ENCODE measurements around the gene ADSS2. TPM values are rescaled to one million over a fixed set of nuclear protein-coding genes. Genes with fewer than 3 reads are reported as not detected.
"Not testable (repeated sequence)": the region's sequence is repeated elsewhere in the genome, so short reads cannot be mapped to it uniquely, and the experiment has no call there.

Gene ADSS2
- total and polyA plus RNA-seq, 2 of the 4 experiments (the other 2 are of a cell fraction) = 14.9 to 30.1 TPM

DNA sequence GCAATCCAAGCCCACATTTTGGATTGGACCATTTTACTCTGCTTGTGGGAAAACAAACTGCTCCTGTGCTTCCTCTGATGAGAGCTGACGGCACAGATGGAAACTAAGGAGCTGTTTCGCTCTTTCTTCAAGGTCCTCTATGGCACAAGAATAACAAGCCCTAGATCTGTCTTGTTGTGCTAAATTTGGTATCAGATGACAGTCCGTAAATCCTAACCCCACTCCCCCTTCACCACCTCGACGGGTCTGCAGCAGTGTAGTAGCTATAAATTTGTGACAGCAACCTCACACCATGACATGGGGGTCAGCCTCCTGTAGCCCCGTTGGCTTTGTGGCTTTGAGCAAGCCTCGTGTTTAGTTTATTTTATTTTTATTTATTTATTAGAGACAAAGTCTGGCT, 85.9 kb downstream of the ADSS2 start:
- Histone ChIP-seq H3K9ac (ENCODE audit: low read depth, low read length) (no peak overlapping the region), H2BK5ac (ENCODE audit: low read depth, low read length, poor library complexity, severe bottlenecking) (no peak overlapping the region), H3K4me1 (ENCODE audit: control insufficient read depth, insufficient read depth, low read length) (peaks cover 9% of the 10 kb centered on the region), H3K4me2 (ENCODE audit: low read depth, low read length) (peak overlapping the region; percentile 42; the same call in 1 of the 2 replicates), H2AK9ac (replicated peaks; ENCODE audit: low read depth, low read length, poor library complexity) (no peak overlapping the region), H3K23ac (ENCODE audit: low read depth, low read length) (no peak overlapping the region), H2BK15ac (ENCODE audit: low read depth, low read length) (no peak overlapping the region), H3K79me1 (ENCODE audit: low read depth in 1 of 2, low read length in 2 of 2) (no peaks in the 10 kb centered on the region), H4K91ac (ENCODE audit: insufficient read depth, low read depth, low read length) (no peak overlapping the region; the same call in 1 of the 2 replicates), H3K27ac (ENCODE audit: insufficient read depth, low read length) (no peak overlapping the region), H4K5ac (ENCODE audit: low read depth, low read length) (no peak overlapping the region), H4K8ac (ENCODE audit: low read depth in 2 of 2, low read length in 2 of 2) (no peak overlapping the region), H2AK5ac (ENCODE audit: low read depth, low read length) (0 out of 2 replicates have a peak overlapping the region, but pooled peaks have one; percentile 16), H3K9me3 (ENCODE audit: control insufficient read depth, insufficient read depth, low read length) (no peaks in the 10 kb centered on the region), H3K27me3 (ENCODE audit: control insufficient read depth, insufficient read depth, low read length) (no peaks in the 10 kb centered on the region), H2BK120ac (ENCODE audit: low read depth, low read length) (0 out of 2 replicates have a peak overlapping the region, but pooled peaks have one; percentile 7), H3K4ac (ENCODE audit: low read depth, low read length) (0 out of 2 replicates have a peak overlapping the region, but pooled peaks have one; percentile 33), H3K14ac (replicated peaks; ENCODE audit: low read depth, low read length) (no peak overlapping the region), H3K9me1 (ENCODE audit: insufficient read depth, low read length) (peaks cover 3% of the 10 kb centered on the region; the same call in 1 of the 2 replicates), H2BK20ac (ENCODE audit: low read depth, low read length) (no peak overlapping the region), H3K4me3 (ENCODE audit: insufficient read depth, low read depth, low read length) (no peak overlapping the region), H2AFZ (replicated peaks; ENCODE audit: low read length, poor library complexity) (no peak overlapping the region), H3K36me3 (ENCODE audit: control insufficient read depth, insufficient read depth, low read length) (no peaks in the 10 kb centered on the region), H3K56ac (ENCODE audit: extremely low read depth, insufficient read depth, low read length) (no peak overlapping the region), H4K20me1 (ENCODE audit: insufficient read depth, low read length) (no peaks in the 10 kb centered on the region), H3K18ac (ENCODE audit: low read depth, low read length) (peak overlapping the region; percentile 71; the same call in 1 of the 2 replicates)
- intact Hi-C loops (cut with micrococcal nuclease) (no loop called here), in situ Hi-C loops (cut with MboI; ENCODE audit: low sequenced_read_pairs) (no loop called here), dilution Hi-C loops (cut with HindIII; ENCODE audit: low sequenced_read_pairs, unreplicated experiment) (no loop called here)
- WGBS, 2 experiments (ENCODE audit: extremely low coverage in 2 of 2, insufficient read length in 1 of 2) = no CpG with 5 or more reads among the region's 7 CpGs
- DNase-seq (no peak), ATAC-seq (ENCODE audit: low read depth) (no peak)
- ChIA-PET CTCF (no interaction called here), POLR2A (ENCODE audit: unreplicated experiment) (no interaction called here)
- TF ChIP-seq, protein P1, sequence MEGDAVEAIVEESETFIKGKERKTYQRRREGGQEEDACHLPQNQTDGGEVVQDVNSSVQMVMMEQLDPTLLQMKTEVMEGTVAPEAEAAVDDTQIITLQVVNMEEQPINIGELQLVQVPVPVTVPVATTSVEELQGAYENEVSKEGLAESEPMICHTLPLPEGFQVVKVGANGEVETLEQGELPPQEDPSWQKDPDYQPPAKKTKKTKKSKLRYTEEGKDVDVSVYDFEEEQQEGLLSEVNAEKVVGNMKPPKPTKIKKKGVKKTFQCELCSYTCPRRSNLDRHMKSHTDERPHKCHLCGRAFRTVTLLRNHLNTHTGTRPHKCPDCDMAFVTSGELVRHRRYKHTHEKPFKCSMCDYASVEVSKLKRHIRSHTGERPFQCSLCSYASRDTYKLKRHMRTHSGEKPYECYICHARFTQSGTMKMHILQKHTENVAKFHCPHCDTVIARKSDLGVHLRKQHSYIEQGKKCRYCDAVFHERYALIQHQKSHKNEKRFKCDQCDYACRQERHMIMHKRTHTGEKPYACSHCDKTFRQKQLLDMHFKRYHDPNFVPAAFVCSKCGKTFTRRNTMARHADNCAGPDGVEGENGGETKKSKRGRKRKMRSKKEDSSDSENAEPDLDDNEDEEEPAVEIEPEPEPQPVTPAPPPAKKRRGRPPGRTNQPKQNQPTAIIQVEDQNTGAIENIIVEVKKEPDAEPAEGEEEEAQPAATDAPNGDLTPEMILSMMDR (conservative IDR thresholded peaks at IDR 0.05; ENCODE audit: low read depth, low read length) = no peak
- TF ChIP-seq FOS (IDR thresholded peaks at IDR 0.05; ENCODE audit: low read depth, low read length) = no peak
- BruUV-seq (replicated peaks) = no TSS peak

DNA sequence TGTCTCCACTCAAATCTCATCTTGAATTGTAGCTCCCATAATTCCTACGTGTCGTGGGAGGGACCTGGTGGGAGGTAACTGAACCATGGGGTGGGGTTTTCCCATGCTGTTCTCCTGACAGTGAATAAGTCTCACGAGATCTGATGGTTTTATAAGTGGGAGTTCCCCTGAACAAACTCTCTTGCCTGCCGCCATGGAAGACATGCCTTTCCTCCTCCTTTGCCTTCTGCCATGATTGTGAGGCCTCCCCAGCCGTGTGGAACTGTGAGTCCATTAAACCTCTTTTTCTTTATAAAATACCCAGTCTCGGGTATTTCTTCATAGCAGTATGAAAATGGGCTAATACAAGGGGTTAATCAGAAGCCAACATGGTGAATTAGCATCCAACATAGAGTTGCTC, 86.4 kb downstream of the ADSS2 start:
- dilution Hi-C loops (cut with HindIII; ENCODE audit: low sequenced_read_pairs, unreplicated experiment); H2BK120ac ChIP-seq (ENCODE audit: low read depth, low read length); ATAC-seq (ENCODE audit: low read depth); H2BK20ac ChIP-seq (ENCODE audit: low read depth, low read length); H3K18ac ChIP-seq (ENCODE audit: low read depth, low read length); intact Hi-C loops (cut with micrococcal nuclease); H2AK5ac ChIP-seq (ENCODE audit: low read depth, low read length); H4K5ac ChIP-seq (ENCODE audit: low read depth, low read length); H3K9ac ChIP-seq (ENCODE audit: low read depth, low read length); H3K14ac ChIP-seq (replicated peaks; ENCODE audit: low read depth, low read length); H3K27ac ChIP-seq (ENCODE audit: insufficient read depth, low read length); H3K36me3 ChIP-seq (ENCODE audit: control insufficient read depth, insufficient read depth, low read length); H4K20me1 ChIP-seq (ENCODE audit: insufficient read depth, low read length); H3K79me1 ChIP-seq (ENCODE audit: low read depth in 1 of 2, low read length in 2 of 2); H3K56ac ChIP-seq (ENCODE audit: extremely low read depth, insufficient read depth, low read length); H3K23ac ChIP-seq (ENCODE audit: low read depth, low read length); H3K4ac ChIP-seq (ENCODE audit: low read depth, low read length); POLR2A ChIA-PET (ENCODE audit: unreplicated experiment); BruUV-seq (replicated peaks); H2AK9ac ChIP-seq (replicated peaks; ENCODE audit: low read depth, low read length, poor library complexity); H3K4me3 ChIP-seq (ENCODE audit: insufficient read depth, low read depth, low read length); H2BK5ac ChIP-seq (ENCODE audit: low read depth, low read length, poor library complexity, severe bottlenecking); CTCF ChIA-PET; H2BK15ac ChIP-seq (ENCODE audit: low read depth, low read length); H3K9me1 ChIP-seq (ENCODE audit: insufficient read depth, low read length); H4K91ac ChIP-seq (ENCODE audit: insufficient read depth, low read depth, low read length); H2AFZ ChIP-seq (replicated peaks; ENCODE audit: low read length, poor library complexity); in situ Hi-C loops (cut with MboI; ENCODE audit: low sequenced_read_pairs); H3K9me3 ChIP-seq (ENCODE audit: control insufficient read depth, insufficient read depth, low read length); H4K8ac ChIP-seq (ENCODE audit: low read depth in 2 of 2, low read length in 2 of 2); H3K4me2 ChIP-seq (ENCODE audit: low read depth, low read length); H3K4me1 ChIP-seq (ENCODE audit: control insufficient read depth, insufficient read depth, low read length); DNase-seq; H3K27me3 ChIP-seq (ENCODE audit: control insufficient read depth, insufficient read depth, low read length): not testable (repeated sequence)
- WGBS, 2 experiments (ENCODE audit: extremely low coverage in 2 of 2, insufficient read length in 1 of 2) = no CpG with 5 or more reads among the region's 6 CpGs

All from IMR-90 (cell line).